G401 (cell line): Measurements from ENCODE around the gene GCA. TPM values are rescaled to one million over a fixed set of nuclear protein-coding genes. Genes with fewer than 3 reads are reported as not detected.

Experiments used
- DNase-seq: peaks from one replicate; pipeline ENCODE4 v3.0.0-alpha.2; 2015; ENCODE audit warnings: low spot score
- in situ Hi-C: cut with HindIII; loops from 2 replicates; pipeline ENCODE4 v1.10.0; 2016; ENCODE audit warnings: low sequenced_read_pairs, mixed read lengths
- total RNA-seq: library from RNA; depleted of rRNA; stranded (reverse); fragments of >200 nt; shearing (Covaris generic); gene quantifications from 2 replicates; pipeline ENCODE4 v1.2.3, GENCODE V29; 2014

Gene GCA
- total RNA-seq, 1 experiment from 2014 or later: 0.54 TPM

- no peak for DNase-seq
- in situ Hi-C loops: no loop called here
Observed at GRCh38 chr2:162327134-162327769, 16.7 kb upstream of the GCA start.

GRCh38 chr2:162327806-162328205, 16.1 kb upstream of the GCA start:
- in situ Hi-C loops: no loop called here

GRCh38 chr2:162328424-162329157, 15.3 kb upstream of the GCA start:
- in situ Hi-C loops: no loop called here
- no peak for DNase-seq

More at GRCh38 chr2:162327806-162328205, 16.1 kb upstream of the GCA start:
- no peak for DNase-seq

- in situ Hi-C loops: no loop called here
- DNase-seq: no peak
Observed at GRCh38 chr2:162330881-162331280, 13.1 kb upstream of the GCA start.

GRCh38 chr2:162333968-162334367, 10.0 kb upstream of the GCA start:
- in situ Hi-C loops: no loop called here
- DNase-seq: peak; percentile 24

- in situ Hi-C loops: no loop called here
Observed at GRCh38 chr2:162337868-162338267, 6.1 kb upstream of the GCA start.

GRCh38 chr2:162340822-162341221, 3.1 kb upstream of the GCA start:
- DNase-seq: no peak
- in situ Hi-C loops: no loop called here

More at GRCh38 chr2:162337868-162338267, 6.1 kb upstream of the GCA start:
- no peak for DNase-seq

GRCh38 chr2:162342321-162342720, 1.6 kb upstream of the GCA start:
- in situ Hi-C loops: no loop called here
- no peak for DNase-seq

- no peak for DNase-seq
- in situ Hi-C loops: no loop called here
Observed at GRCh38 chr2:162342841-162343240, 1.1 kb upstream of the GCA start.

- in situ Hi-C loops: no loop called here
- DNase-seq: no peak
Observed at GRCh38 chr2:162343492-162343823, 474 bp upstream of the GCA start.

- in situ Hi-C loops: no loop called here
- no peak for DNase-seq
Observed at GRCh38 chr2:162344617-162344950, 652 bp downstream of the GCA start.

GRCh38 chr2:162365392-162365791, 21.5 kb downstream of the GCA start:
- in situ Hi-C loops: no loop called here
- DNase-seq: no peak

- no peak for DNase-seq
- in situ Hi-C loops: no loop called here
Observed at GRCh38 chr2:162368494-162368893, 24.6 kb downstream of the GCA start.

GRCh38 chr2:162369551-162369950, 25.6 kb downstream of the GCA start:
- no peak for DNase-seq
- in situ Hi-C loops: no loop called here

- no peak for DNase-seq
- in situ Hi-C loops: no loop called here
Observed at GRCh38 chr2:162370931-162371330, 27.0 kb downstream of the GCA start.

- in situ Hi-C loops: no loop called here
- DNase-seq: no peak
Observed at GRCh38 chr2:162372818-162373217, 28.9 kb downstream of the GCA start.

GRCh38 chr2:162379719-162380580, 36.0 kb downstream of the GCA start:
- in situ Hi-C loops: no loop called here
- no peak for DNase-seq

GRCh38 chr2:162381851-162382250, 37.9 kb downstream of the GCA start:
- in situ Hi-C loops: no loop called here
- DNase-seq: no peak

- DNase-seq: no peak
- in situ Hi-C loops: no loop called here
Observed at GRCh38 chr2:162382278-162382677, 38.3 kb downstream of the GCA start.

- DNase-seq: peak; percentile 93
- in situ Hi-C loops: no loop called here
Observed at GRCh38 chr2:162385536-162385935, 41.6 kb downstream of the GCA start.
